ENCODE measurements around the gene GSTT2B.
"Not testable (repeated sequence)": the region's sequence is repeated elsewhere in the genome, so short reads cannot be mapped to it uniquely, and the experiment has no call there.

Gene GSTT2B

DNA sequence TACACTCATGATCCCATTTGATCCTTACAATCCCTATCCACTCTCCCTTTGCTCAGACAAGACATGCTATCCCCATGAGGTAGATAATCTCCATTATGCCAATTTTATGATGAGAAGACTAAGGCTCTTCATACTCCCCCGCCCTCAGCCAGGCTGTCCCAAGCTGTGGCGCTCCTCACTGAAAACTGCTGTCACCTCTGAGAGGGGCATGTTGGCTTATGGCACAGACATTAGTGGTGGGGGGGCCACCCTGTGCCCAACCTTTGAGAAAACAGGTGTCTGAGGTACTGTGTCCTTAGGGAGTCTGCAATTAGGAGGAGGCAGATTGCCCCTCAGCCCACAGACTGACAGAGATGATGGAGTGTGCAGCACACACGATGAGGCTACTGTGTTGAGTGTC lies 8.1 kb upstream of the GSTT2B start:
- H3K4me3 ChIP-seq (ENCODE audit: insufficient read depth, low read length, poor library complexity, severe bottlenecking) = no peak overlapping the region
- peaks cover 16% of the 10 kb centered on the region for H3K79me2 ChIP-seq (ENCODE audit: insufficient read depth, low read length)
- H3F3A ChIP-seq (ENCODE audit: insufficient read depth) = 0 out of 2 replicates have a peak, but pooled peaks cover 3% of the 10 kb centered on the region
- no peaks in the 10 kb centered on the region for H3K9me2 ChIP-seq (replicated peaks; ENCODE audit: insufficient read depth, low read length)
- H3K27ac ChIP-seq (ENCODE audit: low read depth, low read length) = no peak overlapping the region
- TF ChIP-seq, protein P1, sequence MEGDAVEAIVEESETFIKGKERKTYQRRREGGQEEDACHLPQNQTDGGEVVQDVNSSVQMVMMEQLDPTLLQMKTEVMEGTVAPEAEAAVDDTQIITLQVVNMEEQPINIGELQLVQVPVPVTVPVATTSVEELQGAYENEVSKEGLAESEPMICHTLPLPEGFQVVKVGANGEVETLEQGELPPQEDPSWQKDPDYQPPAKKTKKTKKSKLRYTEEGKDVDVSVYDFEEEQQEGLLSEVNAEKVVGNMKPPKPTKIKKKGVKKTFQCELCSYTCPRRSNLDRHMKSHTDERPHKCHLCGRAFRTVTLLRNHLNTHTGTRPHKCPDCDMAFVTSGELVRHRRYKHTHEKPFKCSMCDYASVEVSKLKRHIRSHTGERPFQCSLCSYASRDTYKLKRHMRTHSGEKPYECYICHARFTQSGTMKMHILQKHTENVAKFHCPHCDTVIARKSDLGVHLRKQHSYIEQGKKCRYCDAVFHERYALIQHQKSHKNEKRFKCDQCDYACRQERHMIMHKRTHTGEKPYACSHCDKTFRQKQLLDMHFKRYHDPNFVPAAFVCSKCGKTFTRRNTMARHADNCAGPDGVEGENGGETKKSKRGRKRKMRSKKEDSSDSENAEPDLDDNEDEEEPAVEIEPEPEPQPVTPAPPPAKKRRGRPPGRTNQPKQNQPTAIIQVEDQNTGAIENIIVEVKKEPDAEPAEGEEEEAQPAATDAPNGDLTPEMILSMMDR (IDR thresholded peaks at IDR 0.05; ENCODE audit: insufficient read depth, low read length, poor library complexity, severe bottlenecking) = no peak
- TF ChIP-seq EZH2phosphoT487 (conservative IDR thresholded peaks at IDR 0.05; ENCODE audit: low read length) = no peak
- no peak overlapping the region for H3K9ac ChIP-seq (ENCODE audit: low read length)
- no peaks in the 10 kb centered on the region for H3K9me3 ChIP-seq (ENCODE audit: insufficient read depth, low read length)
- H2AFZ ChIP-seq (ENCODE audit: low read depth, low read length, severe bottlenecking) = no peak overlapping the region
- H3K36me3 ChIP-seq (ENCODE audit: low read length) = no peaks in the 10 kb centered on the region
- H3K27me3 ChIP-seq (ENCODE audit: low read length) = no peaks in the 10 kb centered on the region
- no peaks in the 10 kb centered on the region for H4K20me1 ChIP-seq (ENCODE audit: low read depth, low read length)
- no peak overlapping the region for H3K4me2 ChIP-seq (ENCODE audit: low read depth, low read length, poor library complexity, severe bottlenecking)

DNA sequence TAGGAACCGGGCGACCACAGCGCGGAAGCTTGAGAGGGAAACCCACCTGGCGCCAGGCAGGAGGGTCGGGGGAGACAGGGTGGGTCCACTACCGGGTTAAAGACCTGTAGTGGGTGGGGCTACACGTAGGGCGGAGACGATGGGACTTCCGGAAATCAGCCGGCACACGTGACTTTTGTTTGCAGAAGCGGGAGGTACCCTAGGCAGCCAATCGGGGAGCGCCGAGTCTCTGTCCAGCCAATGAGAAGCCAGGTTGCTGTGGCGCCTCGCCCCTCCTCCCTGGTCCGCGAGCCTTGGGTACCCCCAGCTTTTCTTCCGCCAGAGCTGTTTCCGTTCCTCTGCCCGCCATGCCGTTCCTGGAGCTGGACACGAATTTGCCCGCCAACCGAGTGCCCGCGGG lies 5.6 kb upstream of the GSTT2B start, which contains the start of gene DDTL:
TSS of gene DDTL (plus strand) at position 321 of the 400 bp plus-strand sequence. CDS start at position 348, 27 bp downstream.
- not testable (repeated sequence) for H4K20me1 ChIP-seq (ENCODE audit: low read depth, low read length); H2AFZ ChIP-seq (ENCODE audit: low read depth, low read length, severe bottlenecking); H3K27me3 ChIP-seq (ENCODE audit: low read length); H3K9me3 ChIP-seq (ENCODE audit: insufficient read depth, low read length); H3K9me2 ChIP-seq (replicated peaks; ENCODE audit: insufficient read depth, low read length); H3K27ac ChIP-seq (ENCODE audit: low read depth, low read length); H3K36me3 ChIP-seq (ENCODE audit: low read length); H3K9ac ChIP-seq (ENCODE audit: low read length); H3K4me2 ChIP-seq (ENCODE audit: low read depth, low read length, poor library complexity, severe bottlenecking); H3K4me3 ChIP-seq (ENCODE audit: insufficient read depth, low read length, poor library complexity, severe bottlenecking); H3F3A ChIP-seq (ENCODE audit: insufficient read depth)
- peaks cover 14% of the 10 kb centered on the region for H3K79me2 ChIP-seq (ENCODE audit: insufficient read depth, low read length)

DNA sequence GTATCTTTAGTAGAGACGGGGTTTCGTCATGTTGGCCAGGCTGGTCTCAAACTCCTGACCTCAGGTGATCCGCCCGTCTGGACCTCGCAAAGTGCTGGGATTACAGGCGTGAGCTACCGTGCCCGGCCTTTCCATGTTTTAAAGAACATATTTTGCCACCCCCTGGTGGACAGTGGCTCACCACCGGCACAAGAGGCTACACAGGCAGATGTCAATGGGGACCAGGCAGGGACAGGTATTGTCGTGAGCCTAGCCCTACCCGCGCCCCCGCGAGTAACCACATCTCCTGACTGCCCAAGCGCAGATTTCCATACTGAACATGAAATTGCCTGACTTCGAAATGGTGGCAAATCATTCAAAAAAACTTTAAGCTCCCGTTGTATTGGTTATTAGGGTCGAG lies 5.1 kb upstream of the GSTT2B start:
- H3K9me3 ChIP-seq (ENCODE audit: insufficient read depth, low read length); H3K27ac ChIP-seq (ENCODE audit: low read depth, low read length); H2AFZ ChIP-seq (ENCODE audit: low read depth, low read length, severe bottlenecking); H3K79me2 ChIP-seq (ENCODE audit: insufficient read depth, low read length); H3F3A ChIP-seq (ENCODE audit: insufficient read depth); H3K4me2 ChIP-seq (ENCODE audit: low read depth, low read length, poor library complexity, severe bottlenecking); H3K9me2 ChIP-seq (replicated peaks; ENCODE audit: insufficient read depth, low read length); H3K4me3 ChIP-seq (ENCODE audit: insufficient read depth, low read length, poor library complexity, severe bottlenecking); H4K20me1 ChIP-seq (ENCODE audit: low read depth, low read length); H3K9ac ChIP-seq (ENCODE audit: low read length); H3K36me3 ChIP-seq (ENCODE audit: low read length); H3K27me3 ChIP-seq (ENCODE audit: low read length): not testable (repeated sequence)

DNA sequence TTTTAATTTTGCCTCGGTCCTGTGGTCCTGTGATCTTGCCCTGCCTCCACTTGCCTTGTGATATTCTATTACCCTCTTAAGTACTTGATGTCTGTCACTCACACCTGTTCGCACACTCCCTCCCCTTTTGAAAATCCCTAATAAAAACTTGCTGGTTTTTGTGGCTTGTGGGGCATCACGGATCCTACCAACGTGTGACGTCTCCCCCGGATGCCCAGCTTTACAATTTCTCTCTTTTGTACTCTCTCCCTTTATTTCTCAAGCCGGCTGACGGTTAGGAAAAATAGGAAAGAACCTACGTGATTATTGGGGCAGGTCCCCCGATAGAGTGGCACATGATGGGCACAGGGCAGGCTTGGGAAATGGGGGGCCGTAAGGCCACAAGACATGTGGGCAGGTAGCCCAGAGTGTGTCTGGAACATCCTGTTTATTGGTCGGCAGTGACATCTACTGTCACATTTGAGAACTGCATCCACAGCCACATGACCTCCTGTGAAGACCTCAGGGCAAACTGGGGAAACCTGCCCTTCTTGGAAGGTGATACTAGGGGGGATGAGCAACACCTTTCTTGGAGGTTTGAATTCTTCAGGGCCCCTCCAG lies 4.6 kb downstream of the GSTT2B start:
- not testable (repeated sequence) for H3K79me2 ChIP-seq (ENCODE audit: insufficient read depth, low read length); H2AFZ ChIP-seq (ENCODE audit: low read depth, low read length, severe bottlenecking); H3K9ac ChIP-seq (ENCODE audit: low read length); H3K27ac ChIP-seq (ENCODE audit: low read depth, low read length); H3F3A ChIP-seq (ENCODE audit: insufficient read depth); H3K4me2 ChIP-seq (ENCODE audit: low read depth, low read length, poor library complexity, severe bottlenecking); H3K4me3 ChIP-seq (ENCODE audit: insufficient read depth, low read length, poor library complexity, severe bottlenecking); H3K27me3 ChIP-seq (ENCODE audit: low read length); H4K20me1 ChIP-seq (ENCODE audit: low read depth, low read length); H3K9me3 ChIP-seq (ENCODE audit: insufficient read depth, low read length); H3K9me2 ChIP-seq (replicated peaks; ENCODE audit: insufficient read depth, low read length); H3K36me3 ChIP-seq (ENCODE audit: low read length)
- TF ChIP-seq, protein P1 (IDR thresholded peaks at IDR 0.05; ENCODE audit: insufficient read depth, low read length, poor library complexity, severe bottlenecking) = peak; percentile 51

DNA sequence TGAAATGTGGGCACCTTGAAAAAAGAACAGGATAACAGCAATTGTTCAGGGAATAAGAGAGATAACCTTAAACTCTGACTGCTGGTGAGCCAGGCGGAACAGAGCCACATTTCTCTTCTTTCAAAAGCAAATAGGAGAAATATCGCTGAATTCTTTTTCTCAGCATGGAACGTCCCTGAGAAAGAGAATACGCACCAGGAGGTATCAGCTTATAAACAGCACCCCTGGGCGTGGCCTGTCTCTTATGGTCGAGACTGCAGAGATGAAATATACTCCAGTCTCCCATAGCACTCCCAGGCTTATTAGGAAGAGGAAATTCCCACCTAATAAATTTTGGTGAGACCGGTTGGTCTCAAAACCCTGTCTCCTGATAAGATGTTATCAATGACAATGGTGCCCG lies 5.1 kb downstream of the GSTT2B start:
- H3K27me3 ChIP-seq (ENCODE audit: low read length); H4K20me1 ChIP-seq (ENCODE audit: low read depth, low read length); H3K9me2 ChIP-seq (replicated peaks; ENCODE audit: insufficient read depth, low read length); H3F3A ChIP-seq (ENCODE audit: insufficient read depth); H3K9me3 ChIP-seq (ENCODE audit: insufficient read depth, low read length); H3K4me2 ChIP-seq (ENCODE audit: low read depth, low read length, poor library complexity, severe bottlenecking); H3K9ac ChIP-seq (ENCODE audit: low read length); H3K79me2 ChIP-seq (ENCODE audit: insufficient read depth, low read length); H2AFZ ChIP-seq (ENCODE audit: low read depth, low read length, severe bottlenecking); H3K36me3 ChIP-seq (ENCODE audit: low read length); H3K27ac ChIP-seq (ENCODE audit: low read depth, low read length); H3K4me3 ChIP-seq (ENCODE audit: insufficient read depth, low read length, poor library complexity, severe bottlenecking): not testable (repeated sequence)

DNA sequence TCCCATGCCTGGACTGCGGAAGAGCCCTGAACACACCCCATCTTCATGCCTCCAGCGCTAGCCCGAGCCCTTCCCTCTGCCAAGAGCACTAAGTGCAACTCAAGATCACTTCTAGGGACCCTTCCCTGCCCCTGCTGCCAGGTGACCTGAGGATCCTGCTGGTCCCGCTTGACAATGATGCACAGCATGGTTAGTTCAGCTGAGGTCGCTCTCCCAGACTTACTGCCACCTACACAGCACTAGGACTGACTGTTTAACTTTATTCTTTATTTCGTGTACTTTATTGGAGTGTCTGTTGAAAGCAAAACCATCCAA lies 6.0 kb downstream of the GSTT2B start:
- H3K79me2 ChIP-seq (ENCODE audit: insufficient read depth, low read length) = not testable (repeated sequence)

More for the DNA sequence above, 6.0 kb downstream of the GSTT2B start:
- H3K9ac ChIP-seq (ENCODE audit: low read length); H3K36me3 ChIP-seq (ENCODE audit: low read length); H4K20me1 ChIP-seq (ENCODE audit: low read depth, low read length); H3K27me3 ChIP-seq (ENCODE audit: low read length); H3K27ac ChIP-seq (ENCODE audit: low read depth, low read length); H3K4me2 ChIP-seq (ENCODE audit: low read depth, low read length, poor library complexity, severe bottlenecking); H3K9me3 ChIP-seq (ENCODE audit: insufficient read depth, low read length); H2AFZ ChIP-seq (ENCODE audit: low read depth, low read length, severe bottlenecking); H3K4me3 ChIP-seq (ENCODE audit: insufficient read depth, low read length, poor library complexity, severe bottlenecking); H3F3A ChIP-seq (ENCODE audit: insufficient read depth); H3K9me2 ChIP-seq (replicated peaks; ENCODE audit: insufficient read depth, low read length): not testable (repeated sequence)
